CD4-positive, alpha-beta T cell (primary cell): ENCODE results near the gene CASTOR1. TPM values are rescaled to one million over a fixed set of nuclear protein-coding genes. Genes with fewer than 3 reads are reported as not detected.

ENCODE experiments used
- ATAC-seq: fragments of 200-7000 bp; cut with Tn5 transposase; one replicate; pipeline ENCODE4 v1.10.0; 2022; ENCODE audit warnings: mild to moderate bottlenecking; ENCODE audit not compliant: poor library complexity
- CTCF ChIA-PET: fragments of 350-600 bp; sonication (Branson Sonifier 250); formaldehyde crosslinking; loops from one replicate; lab custom pipeline; 2021; ENCODE audit warnings: antibody characterized with exemption, inconsistent platforms; lab: Charles Lee
- POLR2A ChIA-PET: fragments of 350-600 bp; sonication (Branson Sonifier 250); formaldehyde crosslinking; loops from one replicate; lab custom pipeline; 2021; ENCODE audit warnings: antibody characterized with exemption, inconsistent platforms; lab: Charles Lee
- DNase-seq, 14 experiments: peaks; one replicate each; pipeline ENCODE4 v3.0.0-alpha.2; 2013 to 2020; ENCODE audit warnings: mixed read lengths in 2 of 14
- H3K27ac ChIP-seq, 2 donors: one replicate each; pipeline versions ENCODE4 v1.5.1 to v1.7.0; 2013; ENCODE audit warnings: low read length in 2 of 2, low read depth in 1 of 2, mild to moderate bottlenecking in 1 of 2
- H3K27me3 ChIP-seq, 2 experiments: 1 replicate in 1 of 2; 2 replicates in 1 of 2; pipeline versions ENCODE4 v1.6.1 to v1.7.0; 2013; ENCODE audit warnings: low read length in 2 of 2, control low read depth in 1 of 2, mild to moderate bottlenecking in 1 of 2, moderate library complexity in 1 of 2; ENCODE audit not compliant: insufficient read depth in 2 of 2, control insufficient read depth in 1 of 2
- H3K36me3 ChIP-seq: one replicate; pipeline ENCODE4 v1.6.1; 2013; ENCODE audit warnings: low read length, control low read depth; ENCODE audit not compliant: insufficient read depth
- H3K4me1 ChIP-seq: one replicate; pipeline ENCODE4 v1.6.1; 2013; ENCODE audit warnings: low read length, control low read depth; ENCODE audit not compliant: insufficient read depth
- H3K4me3 ChIP-seq: one replicate; pipeline ENCODE4 v1.5.1; 2013; ENCODE audit warnings: mild to moderate bottlenecking, low read length, moderate library complexity
- H3K9me3 ChIP-seq, 2 experiments: 1 replicate in 1 of 2; 2 replicates in 1 of 2; pipeline versions ENCODE4 v1.6.1 to v1.7.0; 2013; ENCODE audit warnings: low read length in 2 of 2, mild to moderate bottlenecking in 2 of 2, control low read depth in 1 of 2, moderate library complexity in 1 of 2; ENCODE audit not compliant: control insufficient read depth in 1 of 2, insufficient read depth in 1 of 2
- H3K27ac Mint-ChIP-seq: one replicate; pipeline ENCODE4 v1.8.0; 2020; ENCODE audit warnings: mixed read lengths
- H3K27me3 Mint-ChIP-seq: one replicate; pipeline ENCODE4 v1.8.0; 2021; ENCODE audit warnings: mixed read lengths
- H3K36me3 Mint-ChIP-seq: one replicate; pipeline ENCODE4 v1.8.0; 2021; ENCODE audit warnings: low read depth, mixed read lengths
- H3K4me1 Mint-ChIP-seq: one replicate; pipeline ENCODE4 v1.8.0; 2021; ENCODE audit warnings: low read depth, mixed read lengths
- H3K4me3 Mint-ChIP-seq: one replicate; pipeline ENCODE4 v1.8.0; 2020; ENCODE audit warnings: mild to moderate bottlenecking, mixed read lengths
- H3K9me3 Mint-ChIP-seq: one replicate; pipeline ENCODE4 v1.8.0; 2020; ENCODE audit warnings: mixed read lengths
- intact Hi-C, 2 experiments: fragments of 100-400 bp; cut with DNase I in 1 of 2; cut with micrococcal nuclease in 1 of 2; formaldehyde crosslinking; loops; one replicate each; pipeline versions ENCODE4 v1.15.1 to v1.9.0; 2023 to 2025; cut with DNase I, micrococcal nuclease
- total RNA-seq, 174 experiments: library from RNA in 2 of 174; stranded (reverse) in 2 of 174; gene quantifications; one replicate each; pipeline ENCODE4 v1.2.3 and lab custom pipeline; 2021 to 2026
- TF ChIP-seq, protein P1 (sequence below): fragments of 200-600 bp; IDR thresholded peaks from one replicate; pipeline ENCODE4 v1.8.0; 2022; ENCODE audit warnings: antibody characterized with exemption, mild to moderate bottlenecking

Gene CASTOR1
- total RNA-seq, 2 experiments from 2014 or later, result 7.9 to 8.8 TPM

DNA sequence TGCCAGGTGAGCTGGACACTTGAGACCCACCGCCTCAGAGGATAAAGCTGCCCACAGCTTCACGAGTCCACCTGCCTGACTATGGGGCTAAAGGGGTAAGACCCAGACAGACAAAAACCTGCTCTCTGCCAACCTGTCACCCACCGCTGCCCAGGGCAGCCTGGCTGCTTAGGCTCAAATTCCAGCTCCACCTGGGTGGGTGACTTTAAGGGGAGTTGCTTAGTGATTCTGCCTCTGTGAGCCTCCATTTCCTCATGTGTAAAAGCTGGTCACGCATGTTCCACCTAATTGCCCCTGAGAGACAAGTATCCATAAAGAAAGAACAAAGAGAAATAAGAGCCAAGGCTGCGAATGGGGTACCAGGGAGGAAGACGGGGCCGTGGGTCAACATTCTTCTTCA, 3.7 kb upstream of the CASTOR1 start:
- H3K27me3 Mint-ChIP-seq, result no peaks in the 10 kb centered on the region

DNA sequence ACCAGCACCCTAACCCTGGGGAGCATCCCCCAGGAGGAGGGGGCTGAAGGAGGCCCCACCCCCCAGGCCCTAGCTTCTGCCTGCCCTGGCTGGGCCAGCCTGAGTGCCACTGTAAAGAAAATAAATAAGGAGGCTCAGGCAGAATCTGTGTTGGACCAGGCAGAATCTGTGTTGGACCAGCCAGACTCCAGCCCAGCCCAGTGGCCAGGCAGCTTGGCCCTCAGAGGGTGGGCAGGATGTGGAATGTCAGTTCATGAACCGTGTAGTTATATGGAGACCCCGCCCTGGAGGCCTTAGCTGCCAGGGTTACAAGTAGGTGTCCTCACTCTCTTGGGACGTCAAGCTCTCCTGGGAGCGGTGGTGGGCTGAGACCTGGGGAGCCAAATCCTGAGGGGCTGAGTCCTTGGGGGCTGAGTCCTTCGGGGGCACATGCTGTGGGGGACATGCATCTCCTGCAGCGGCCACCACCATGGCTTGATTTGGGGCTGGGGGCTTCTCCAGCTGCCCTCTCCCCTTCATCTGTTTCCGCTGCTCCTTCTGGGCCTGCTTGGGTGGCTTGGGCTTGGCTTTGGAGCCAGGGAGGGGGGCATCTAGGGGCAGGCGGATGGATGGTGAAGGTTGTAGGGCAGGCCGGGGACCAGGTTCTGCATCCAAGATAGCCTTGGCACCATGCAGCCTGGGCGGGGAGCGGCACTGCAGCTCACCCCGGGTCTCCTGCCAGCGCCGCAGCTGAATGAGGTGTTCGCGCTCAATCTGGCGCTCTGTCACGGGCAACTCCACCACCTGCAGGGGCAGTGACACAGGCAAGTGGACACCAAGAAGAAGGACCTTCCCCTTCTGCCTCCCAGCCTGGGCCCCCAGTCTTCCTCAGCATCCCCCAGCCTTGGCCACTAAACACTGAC, 3.0 kb upstream of the CASTOR1 start:
- Mint-ChIP-seq H3K9me3 (no peaks in the 10 kb centered on the region), H3K4me1 (peaks cover 69% of the 10 kb centered on the region), H3K36me3 (peaks cover 83% of the 10 kb centered on the region), H3K27ac (peak overlapping the region; percentile 79), H3K4me3 (no peak overlapping the region), H3K27me3 (no peaks in the 10 kb centered on the region)
- Histone ChIP-seq H3K27me3 (no peaks in the 10 kb centered on the region), H3K9me3 (no peaks in the 10 kb centered on the region), H3K27ac (no peak overlapping the region), H3K4me3 (no peak overlapping the region), H3K4me1 (peaks cover 70% of the 10 kb centered on the region), H3K36me3 (peaks cover 60% of the 10 kb centered on the region)
- CTCF ChIA-PET, result interaction anchor here (1.5 to 6.8 kb wide), 2 partner anchors 12 to 95 kb away, joined by 4 to 59 read pairs; no protein-coding TSS in a partner anchor
- intact Hi-C loops, result no loop called here
- POLR2A ChIA-PET, result interaction anchor here (2.5 to 9.8 kb wide), 5 partner anchors 13 to 132 kb away, joined by 8 to 268 read pairs (median 88); partner anchors contain the start of genes CCDC157, SF3A1 and TBC1D10A
- TF ChIP-seq, protein P1, sequence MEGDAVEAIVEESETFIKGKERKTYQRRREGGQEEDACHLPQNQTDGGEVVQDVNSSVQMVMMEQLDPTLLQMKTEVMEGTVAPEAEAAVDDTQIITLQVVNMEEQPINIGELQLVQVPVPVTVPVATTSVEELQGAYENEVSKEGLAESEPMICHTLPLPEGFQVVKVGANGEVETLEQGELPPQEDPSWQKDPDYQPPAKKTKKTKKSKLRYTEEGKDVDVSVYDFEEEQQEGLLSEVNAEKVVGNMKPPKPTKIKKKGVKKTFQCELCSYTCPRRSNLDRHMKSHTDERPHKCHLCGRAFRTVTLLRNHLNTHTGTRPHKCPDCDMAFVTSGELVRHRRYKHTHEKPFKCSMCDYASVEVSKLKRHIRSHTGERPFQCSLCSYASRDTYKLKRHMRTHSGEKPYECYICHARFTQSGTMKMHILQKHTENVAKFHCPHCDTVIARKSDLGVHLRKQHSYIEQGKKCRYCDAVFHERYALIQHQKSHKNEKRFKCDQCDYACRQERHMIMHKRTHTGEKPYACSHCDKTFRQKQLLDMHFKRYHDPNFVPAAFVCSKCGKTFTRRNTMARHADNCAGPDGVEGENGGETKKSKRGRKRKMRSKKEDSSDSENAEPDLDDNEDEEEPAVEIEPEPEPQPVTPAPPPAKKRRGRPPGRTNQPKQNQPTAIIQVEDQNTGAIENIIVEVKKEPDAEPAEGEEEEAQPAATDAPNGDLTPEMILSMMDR, result no peak
- no peak for ATAC-seq
- DNase-seq, result no peak

More for the DNA sequence above, 3.7 kb upstream of the CASTOR1 start:
- ChIA-PET POLR2A (interaction anchor here (1.3 to 9.8 kb wide), 5 partner anchors 12 to 131 kb away, joined by 3 to 268 read pairs (median 88); partner anchors contain the start of genes CCDC157, SF3A1 and TBC1D10A), CTCF (interaction anchor here (6.8 kb wide), 1 partner anchor 11 kb away, joined by 59 read pairs; no protein-coding TSS in a partner anchor)
- Histone ChIP-seq H3K27ac (no peak overlapping the region), H3K4me1 (peaks cover 70% of the 10 kb centered on the region), H3K9me3 (no peaks in the 10 kb centered on the region), H3K27me3 (no peaks in the 10 kb centered on the region), H3K36me3 (peaks cover 67% of the 10 kb centered on the region), H3K4me3 (no peak overlapping the region)
- no peak for DNase-seq
- Mint-ChIP-seq H3K9me3 (no peaks in the 10 kb centered on the region), H3K4me3 (no peak overlapping the region), H3K36me3 (peaks cover 86% of the 10 kb centered on the region), H3K27ac (peak overlapping the region; percentile 66), H3K4me1 (peaks cover 70% of the 10 kb centered on the region)
- TF ChIP-seq, protein P1, result no peak
- intact Hi-C loops, result no loop called here
- ATAC-seq, result no peak

DNA sequence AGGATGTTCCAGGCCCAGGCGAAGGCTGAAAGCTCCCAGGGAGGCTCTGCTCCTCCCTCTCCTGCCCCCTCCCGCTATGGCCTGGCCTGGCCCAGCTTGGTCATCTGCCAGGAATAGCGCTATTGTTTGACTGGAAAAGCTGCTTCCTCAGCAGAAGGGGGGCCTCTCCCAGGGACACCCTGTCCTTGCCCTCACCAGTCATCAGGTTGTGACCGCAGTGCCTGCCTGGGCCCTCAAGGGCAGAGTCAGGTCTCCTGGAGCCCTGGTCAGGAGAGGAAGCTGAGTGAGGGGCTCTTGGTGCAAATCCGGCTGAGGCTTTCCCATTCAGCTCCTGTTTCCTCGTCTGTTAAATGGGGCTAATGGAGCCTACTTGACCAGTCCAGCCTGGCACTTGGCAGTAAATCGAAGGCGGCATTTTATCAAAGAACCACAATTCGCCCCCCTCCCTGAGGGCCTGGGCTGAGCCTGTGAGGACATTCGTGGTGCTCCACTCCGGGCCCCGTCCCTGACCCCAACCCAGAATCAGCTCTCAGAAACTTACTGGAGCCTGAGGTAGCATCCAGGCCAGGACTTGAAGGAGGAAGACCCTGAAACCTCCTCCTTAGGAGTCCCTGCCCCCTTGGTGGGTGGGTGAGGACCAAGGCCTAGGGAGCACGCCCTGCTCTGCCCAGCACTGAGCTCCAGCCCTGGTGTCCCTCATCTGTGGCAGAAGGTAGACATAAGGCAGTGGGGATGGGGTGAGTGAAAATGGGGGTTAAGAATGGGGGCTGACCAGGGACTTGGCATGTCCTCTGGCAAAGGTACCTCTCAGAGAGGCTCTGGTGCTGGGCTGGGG, 2.0 kb upstream of the CASTOR1 start:
- Histone ChIP-seq H3K4me3 (no peak overlapping the region), H3K36me3 (peaks cover 51% of the 10 kb centered on the region), H3K27me3 (no peaks in the 10 kb centered on the region), H3K4me1 (peaks cover 71% of the 10 kb centered on the region), H3K27ac (peak overlapping the region; percentile 37 to 60), H3K9me3 (no peaks in the 10 kb centered on the region)
- TF ChIP-seq, protein P1, result no peak
- Mint-ChIP-seq H3K27me3 (no peaks in the 10 kb centered on the region), H3K4me1 (peaks cover 66% of the 10 kb centered on the region), H3K27ac (peak overlapping the region; percentile 87), H3K36me3 (peaks cover 77% of the 10 kb centered on the region), H3K9me3 (no peaks in the 10 kb centered on the region), H3K4me3 (peak overlapping the region; percentile 97)
- ChIA-PET CTCF (interaction anchor here (1.5 to 6.8 kb wide), 5 partner anchors 13 to 133 kb away, joined by 4 to 59 read pairs (median 18); no protein-coding TSS in a partner anchor), POLR2A (interaction anchor here (1.0 to 9.8 kb wide), 8 partner anchors 14 to 133 kb away, joined by 3 to 268 read pairs (median 68); partner anchors contain the start of genes CCDC157, RNF215, SF3A1 and TBC1D10A)
- no peak for DNase-seq
- intact Hi-C loops, result no loop called here
- ATAC-seq, result no peak
